ENCODE data around the gene KIF12.

The KIF12 gene

GRCh38 chr9:114125476-114126013 is 26.5 kb upstream of the KIF12 start:
- Histone ChIP-seq H3K36me3 (ENCODE audit: insufficient read depth, low read length) (no peaks in the 10 kb centered on the region), H3K27me3 (ENCODE audit: insufficient read depth, low read length, poor library complexity) (no peaks in the 10 kb centered on the region), H3K79me2 (ENCODE audit: insufficient read depth, low read length) (no peaks in the 10 kb centered on the region), H3K4me3 (ENCODE audit: low read depth in 1 of 2, low read length in 2 of 2) (no peak overlapping the region), H4K20me1 (ENCODE audit: insufficient read depth, low read length) (no peaks in the 10 kb centered on the region), H3K9me3 (ENCODE audit: insufficient read depth, low read length, severe bottlenecking) (no peaks in the 10 kb centered on the region), H2AFZ (ENCODE audit: low read depth, low read length) (no peak overlapping the region), H3K4me1 (ENCODE audit: insufficient read depth, low read length) (no peaks in the 10 kb centered on the region), H3K4me2 (ENCODE audit: insufficient read depth, low read length) (no peak overlapping the region), H3K9ac (ENCODE audit: low read depth, low read length) (no peak overlapping the region), H3K27ac (ENCODE audit: low read length) (no peak overlapping the region)
- TF ChIP-seq EZH2 (IDR thresholded peaks at IDR 0.05; ENCODE audit: borderline replicate concordance, low read depth, low read length, severe bottlenecking) (no peak), CTCF (IDR thresholded peaks at IDR 0.05; ENCODE audit: borderline replicate concordance, extremely low read depth, low read length, poor library complexity, severe bottlenecking) (no peak)
- ATAC-seq (ENCODE audit: insufficient read depth, low read depth) (no peak), DNase-seq (no peak)

GRCh38 chr9:114124666-114125475 is 25.8 kb upstream of the KIF12 start:
- no peak overlapping the region for H2AFZ ChIP-seq (ENCODE audit: low read depth, low read length)
- H3K9me3 ChIP-seq (ENCODE audit: insufficient read depth, low read length, severe bottlenecking) = no peaks in the 10 kb centered on the region
- H3K27ac ChIP-seq (ENCODE audit: low read length) = no peak overlapping the region
- H3K4me3 ChIP-seq (ENCODE audit: low read depth in 1 of 2, low read length in 2 of 2) = no peak overlapping the region
- no peaks in the 10 kb centered on the region for H3K79me2 ChIP-seq (ENCODE audit: insufficient read depth, low read length)
- no peaks in the 10 kb centered on the region for H3K4me1 ChIP-seq (ENCODE audit: insufficient read depth, low read length)
- no peaks in the 10 kb centered on the region for H3K27me3 ChIP-seq (ENCODE audit: insufficient read depth, low read length, poor library complexity)
- no peaks in the 10 kb centered on the region for H3K36me3 ChIP-seq (ENCODE audit: insufficient read depth, low read length)
- no peak overlapping the region for H3K9ac ChIP-seq (ENCODE audit: low read depth, low read length)
- DNase-seq (no peak), ATAC-seq (ENCODE audit: insufficient read depth, low read depth) (no peak)
- no peak overlapping the region for H3K4me2 ChIP-seq (ENCODE audit: insufficient read depth, low read length)
- H4K20me1 ChIP-seq (ENCODE audit: insufficient read depth, low read length) = no peaks in the 10 kb centered on the region
- TF ChIP-seq CTCF (IDR thresholded peaks at IDR 0.05; ENCODE audit: borderline replicate concordance, extremely low read depth, low read length, poor library complexity, severe bottlenecking) (no peak), EZH2 (IDR thresholded peaks at IDR 0.05; ENCODE audit: borderline replicate concordance, low read depth, low read length, severe bottlenecking) (no peak)

- TF ChIP-seq CTCF (IDR thresholded peaks at IDR 0.05; ENCODE audit: borderline replicate concordance, extremely low read depth, low read length, poor library complexity, severe bottlenecking) (no peak), EZH2 (IDR thresholded peaks at IDR 0.05; ENCODE audit: borderline replicate concordance, low read depth, low read length, severe bottlenecking) (no peak)
- Histone ChIP-seq H3K4me2 (ENCODE audit: insufficient read depth, low read length) (no peak overlapping the region), H3K27ac (ENCODE audit: low read length) (no peak overlapping the region), H3K36me3 (ENCODE audit: insufficient read depth, low read length) (no peaks in the 10 kb centered on the region), H3K4me1 (ENCODE audit: insufficient read depth, low read length) (no peaks in the 10 kb centered on the region), H3K79me2 (ENCODE audit: insufficient read depth, low read length) (no peaks in the 10 kb centered on the region), H3K9me3 (ENCODE audit: insufficient read depth, low read length, severe bottlenecking) (no peaks in the 10 kb centered on the region), H2AFZ (ENCODE audit: low read depth, low read length) (no peak overlapping the region), H4K20me1 (ENCODE audit: insufficient read depth, low read length) (no peaks in the 10 kb centered on the region), H3K27me3 (ENCODE audit: insufficient read depth, low read length, poor library complexity) (no peaks in the 10 kb centered on the region), H3K4me3 (ENCODE audit: low read depth in 1 of 2, low read length in 2 of 2) (no peak overlapping the region), H3K9ac (ENCODE audit: low read depth, low read length) (no peak overlapping the region)
- ATAC-seq (ENCODE audit: insufficient read depth, low read depth) = no peak
- no peak for DNase-seq
These were observed 25.0 kb upstream of the KIF12 start for GRCh38 chr9:114124138-114124537.
